Right ventricle myocardium inferior (tissue), 1 donor: ENCODE data around the gene PHF21A. TPM values are rescaled to one million over a fixed set of nuclear protein-coding genes. Genes with fewer than 3 reads are reported as not detected.
A peak's percentile ranks its signal among the peaks of the same experiment; 100 is the strongest.

Experiments used
- ATAC-seq: fragments of 200-7000 bp; cut with Tn5 transposase; one replicate; pipeline ENCODE4 v1.9.1; 2020; ENCODE audit warnings: mild to moderate bottlenecking, moderate library complexity
- DNase-seq: peaks from one replicate; pipeline ENCODE4 v3.0.0; 2021; ENCODE audit errors: missing footprints
- intact Hi-C: fragments of 100-400 bp; cut with DNase I; formaldehyde crosslinking; loops from one replicate; pipeline ENCODE4 v1.11.0; 2022
- total RNA-seq: library from RNA; stranded (reverse); fragmentation: NEBNext Ultra II Directional; extraction: Animal tissue kit (Norgen Biotek cat#: 25700); gene quantifications from one replicate; pipeline ENCODE4 v1.2.1, GENCODE V29; 2021
- donor health status: DM: no; HTN: yes; CAD: no; lungs with severe emphysema.

The PHF21A gene
- total RNA-seq, 1 donor from 2014 or later, result 35.4 TPM

- intact Hi-C loops, result loop anchor here (1.0 to 10.0 kb wide), 2 partner anchors 41 to 160 kb away; partner anchors contain the start of gene PHF21A
- ATAC-seq, result peak; percentile 79
- no peak for DNase-seq
Measured at GRCh38 chr11:45964911-45965389, 156.3 kb downstream of the PHF21A start.

- DNase-seq (no peak), ATAC-seq (no peak)
- intact Hi-C loops, result loop anchor here (10.0 kb wide), 1 partner anchor 163 kb away; the partner anchor contains the start of gene PHF21A
Measured at GRCh38 chr11:45961751-45962240, 159.5 kb downstream of the PHF21A start.

GRCh38 chr11:45960387-45961095 lies 160.7 kb downstream of the PHF21A start:
- DNase-seq (no peak), ATAC-seq (peak; percentile 56)
- intact Hi-C loops, result loop anchor here (10.0 kb wide), 1 partner anchor 164 kb away; the partner anchor contains the start of gene PHF21A

- no peak for ATAC-seq
- intact Hi-C loops, result loop anchor here (10.0 kb wide), 1 partner anchor 165 kb away; the partner anchor contains the start of gene PHF21A
- DNase-seq, result no peak
Measured at GRCh38 chr11:45959851-45960250, 161.4 kb downstream of the PHF21A start.

- ATAC-seq (peak; percentile 44), DNase-seq (no peak)
- intact Hi-C loops, result no loop called here
Measured at GRCh38 chr11:45949992-45950407, 171.3 kb downstream of the PHF21A start.

- no peak for DNase-seq
- no peak for ATAC-seq
- intact Hi-C loops, result no loop called here
Measured at GRCh38 chr11:45948356-45948755, 172.9 kb downstream of the PHF21A start.

- intact Hi-C loops, result no loop called here
- ATAC-seq (no peak), DNase-seq (no peak)
Measured at GRCh38 chr11:45947885-45948284, 173.4 kb downstream of the PHF21A start.

GRCh38 chr11:45945397-45945999 lies 175.8 kb downstream of the PHF21A start:
- DNase-seq (no peak), ATAC-seq (no peak)
- intact Hi-C loops, result no loop called here

GRCh38 chr11:45942381-45942780 lies 178.9 kb downstream of the PHF21A start:
- ATAC-seq, result no peak
- no peak for DNase-seq
- intact Hi-C loops, result no loop called here

GRCh38 chr11:45941285-45941684 lies 180.0 kb downstream of the PHF21A start:
- intact Hi-C loops, result no loop called here

GRCh38 chr11:45939836-45940235 lies 181.4 kb downstream of the PHF21A start:
- ATAC-seq, result no peak
- DNase-seq, result no peak
- intact Hi-C loops, result no loop called here

More at GRCh38 chr11:45941285-45941684, 180.0 kb downstream of the PHF21A start:
- ATAC-seq, result no peak
- DNase-seq, result no peak

- no peak for ATAC-seq
- no peak for DNase-seq
- intact Hi-C loops, result no loop called here
Measured at GRCh38 chr11:45937916-45938315, 183.3 kb downstream of the PHF21A start.

GRCh38 chr11:45936511-45937054 lies 184.7 kb downstream of the PHF21A start:
- intact Hi-C loops, result no loop called here
- ATAC-seq, result no peak
- DNase-seq, result no peak

GRCh38 chr11:45935349-45936064 lies 185.7 kb downstream of the PHF21A start:
- DNase-seq, result no peak
- intact Hi-C loops, result no loop called here
- no peak for ATAC-seq

GRCh38 chr11:45934580-45935318 lies 186.5 kb downstream of the PHF21A start:
- DNase-seq (no peak), ATAC-seq (no peak)
- intact Hi-C loops, result no loop called here

- DNase-seq (no peak), ATAC-seq (no peak)
- intact Hi-C loops, result no loop called here
Measured at GRCh38 chr11:45933846-45934579, 187.2 kb downstream of the PHF21A start.

GRCh38 chr11:45933131-45933831 lies 188.0 kb downstream of the PHF21A start:
- ATAC-seq (no peak), DNase-seq (no peak)
- intact Hi-C loops, result no loop called here
